NT2/D1 (cell line): ENCODE data around the gene ANXA9.

ENCODE experiments used
- DNase-seq: peaks from one replicate; pipeline ENCODE4 v3.0.0-alpha.2; 2011; ENCODE audit warnings: low read depth, low spot score
- H3K27me3 ChIP-seq: 2 replicates; pipeline ENCODE4 v1.6.0; 2011; ENCODE audit warnings: mild to moderate bottlenecking; ENCODE audit not compliant: insufficient read length, insufficient read depth
- H3K36me3 ChIP-seq: 2 replicates; pipeline ENCODE4 v1.6.1; 2011; ENCODE audit warnings: mild to moderate bottlenecking, low read length, mixed read lengths; ENCODE audit not compliant: insufficient read depth, insufficient read length
- H3K4me1 ChIP-seq: 2 replicates; pipeline ENCODE4 v1.5.1; 2011; ENCODE audit not compliant: insufficient read depth, insufficient read length
- H3K4me3 ChIP-seq: 2 replicates; pipeline ENCODE4 v1.5.1; 2011; ENCODE audit warnings: low read depth; ENCODE audit not compliant: insufficient read length
- H3K9ac ChIP-seq: 2 replicates; pipeline ENCODE4 v1.6.0; 2011; ENCODE audit warnings: low read depth; ENCODE audit not compliant: insufficient read length
- H3K9me3 ChIP-seq: 2 replicates; pipeline ENCODE4 v1.5.1; 2011; ENCODE audit warnings: mild to moderate bottlenecking, low read length; ENCODE audit not compliant: insufficient read depth
- SUZ12 ChIP-seq: IDR thresholded peaks from 2 replicates; pipeline ENCODE4 v1.6.1; 2011; ENCODE audit not compliant: insufficient read length, insufficient read depth; ENCODE audit errors: extremely low read depth
- YY1 ChIP-seq: IDR thresholded peaks from 2 replicates; pipeline ENCODE4 v1.6.1; 2011; ENCODE audit not compliant: insufficient read length, insufficient read depth
- ZNF274 ChIP-seq: IDR thresholded peaks from 2 replicates; pipeline ENCODE4 v1.6.1; 2011; ENCODE audit warnings: mild to moderate bottlenecking, low read depth, low read length

Gene ANXA9

GRCh38 chr1:151037032-151037431 is 54.9 kb downstream of the ANXA9 start:
- H3K27me3 ChIP-seq, result no peaks in the 10 kb centered on the region
- no peak overlapping the region for H3K9ac ChIP-seq
- no peak for DNase-seq
- H3K4me3 ChIP-seq, result no peak overlapping the region
- no peaks in the 10 kb centered on the region for H3K9me3 ChIP-seq
- no peaks in the 10 kb centered on the region for H3K4me1 ChIP-seq
- H3K36me3 ChIP-seq, result peaks cover 20% of the 10 kb centered on the region
- TF ChIP-seq ZNF274 (no peak), SUZ12 (no peak), YY1 (no peak)

GRCh38 chr1:151039521-151039920 is 57.4 kb downstream of the ANXA9 start:
- H3K9me3 ChIP-seq, result no peaks in the 10 kb centered on the region
- peaks cover 15% of the 10 kb centered on the region for H3K36me3 ChIP-seq
- DNase-seq, result no peak
- TF ChIP-seq YY1 (no peak), ZNF274 (no peak), SUZ12 (no peak)
- no peaks in the 10 kb centered on the region for H3K27me3 ChIP-seq
- H3K4me1 ChIP-seq, result no peaks in the 10 kb centered on the region
- no peak overlapping the region for H3K9ac ChIP-seq
- no peak overlapping the region for H3K4me3 ChIP-seq

- TF ChIP-seq YY1, result no peak
- TF ChIP-seq ZNF274, result no peak
- TF ChIP-seq SUZ12, result no peak
- H3K9me3 ChIP-seq, result no peaks in the 10 kb centered on the region
- no peak overlapping the region for H3K4me3 ChIP-seq
- H3K27me3 ChIP-seq, result no peaks in the 10 kb centered on the region
- no peak for DNase-seq
- H3K36me3 ChIP-seq, result peaks cover 3% of the 10 kb centered on the region
- H3K9ac ChIP-seq, result no peak overlapping the region
- no peaks in the 10 kb centered on the region for H3K4me1 ChIP-seq
Measured at GRCh38 chr1:151043163-151043562, 61.1 kb downstream of the ANXA9 start.
